ENCODE data around the gene RIT1. TPM values are rescaled to one million over a fixed set of nuclear protein-coding genes. Genes with fewer than 3 reads are reported as not detected.
A peak's percentile ranks its signal among the peaks of the same experiment; 100 is the strongest.

RIT1 gene
- total RNA-seq, 1 donor from 2014 or later: 69.2 TPM

- peaks cover 11% of the 10 kb centered on the region for H3K4me1 Mint-ChIP-seq (ENCODE audit: unreplicated experiment)
Measured at GRCh38 chr1:155909894-155910293, 1.3 kb downstream of the RIT1 start.

DNA sequence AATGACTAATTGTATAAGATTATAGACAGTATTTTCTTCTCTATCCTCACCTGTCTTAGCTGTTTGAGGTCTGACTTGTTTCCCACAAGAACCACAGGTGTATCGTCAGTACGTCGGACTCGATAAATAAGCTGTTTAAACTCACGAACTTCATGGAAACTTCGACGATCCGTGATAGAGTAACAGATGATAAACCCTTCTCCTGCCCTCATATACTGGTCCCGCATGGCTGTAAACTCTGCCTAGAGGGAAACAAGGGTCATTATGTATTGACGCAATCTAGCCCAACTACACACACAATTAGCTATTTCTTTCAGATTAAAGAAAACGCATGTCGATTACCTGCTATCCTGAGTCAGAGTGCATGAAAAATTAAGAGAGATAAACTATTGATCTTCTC is 6.9 kb downstream of the RIT1 start:
- Mint-ChIP-seq H3K4me1 (ENCODE audit: unreplicated experiment) (peaks cover 2% of the 10 kb centered on the region), H3K27ac (ENCODE audit: unreplicated experiment) (no peak overlapping the region), H3K4me3 (ENCODE audit: unreplicated experiment) (no peak overlapping the region), H3K36me3 (ENCODE audit: low read depth, unreplicated experiment) (peaks cover 26% of the 10 kb centered on the region), H3K27me3 (ENCODE audit: unreplicated experiment) (no peaks in the 10 kb centered on the region), H3K9me3 (ENCODE audit: unreplicated experiment) (no peaks in the 10 kb centered on the region)
- TF ChIP-seq, protein P1, sequence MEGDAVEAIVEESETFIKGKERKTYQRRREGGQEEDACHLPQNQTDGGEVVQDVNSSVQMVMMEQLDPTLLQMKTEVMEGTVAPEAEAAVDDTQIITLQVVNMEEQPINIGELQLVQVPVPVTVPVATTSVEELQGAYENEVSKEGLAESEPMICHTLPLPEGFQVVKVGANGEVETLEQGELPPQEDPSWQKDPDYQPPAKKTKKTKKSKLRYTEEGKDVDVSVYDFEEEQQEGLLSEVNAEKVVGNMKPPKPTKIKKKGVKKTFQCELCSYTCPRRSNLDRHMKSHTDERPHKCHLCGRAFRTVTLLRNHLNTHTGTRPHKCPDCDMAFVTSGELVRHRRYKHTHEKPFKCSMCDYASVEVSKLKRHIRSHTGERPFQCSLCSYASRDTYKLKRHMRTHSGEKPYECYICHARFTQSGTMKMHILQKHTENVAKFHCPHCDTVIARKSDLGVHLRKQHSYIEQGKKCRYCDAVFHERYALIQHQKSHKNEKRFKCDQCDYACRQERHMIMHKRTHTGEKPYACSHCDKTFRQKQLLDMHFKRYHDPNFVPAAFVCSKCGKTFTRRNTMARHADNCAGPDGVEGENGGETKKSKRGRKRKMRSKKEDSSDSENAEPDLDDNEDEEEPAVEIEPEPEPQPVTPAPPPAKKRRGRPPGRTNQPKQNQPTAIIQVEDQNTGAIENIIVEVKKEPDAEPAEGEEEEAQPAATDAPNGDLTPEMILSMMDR (IDR thresholded peaks at IDR 0.05; ENCODE audit: unreplicated experiment): no peak
- no peak for DNase-seq (ENCODE audit: low spot score)

More at GRCh38 chr1:155909894-155910293, 1.3 kb downstream of the RIT1 start:
- TF ChIP-seq, protein P1 (IDR thresholded peaks at IDR 0.05; ENCODE audit: unreplicated experiment): no peak
- Mint-ChIP-seq H3K36me3 (ENCODE audit: low read depth, unreplicated experiment) (peaks cover 21% of the 10 kb centered on the region), H3K27ac (ENCODE audit: unreplicated experiment) (peak overlapping the region; percentile 38), H3K9me3 (ENCODE audit: unreplicated experiment) (no peaks in the 10 kb centered on the region), H3K27me3 (ENCODE audit: unreplicated experiment) (no peaks in the 10 kb centered on the region), H3K4me3 (ENCODE audit: unreplicated experiment) (peak overlapping the region; percentile 99)
- no peak for DNase-seq (ENCODE audit: low spot score)

DNA sequence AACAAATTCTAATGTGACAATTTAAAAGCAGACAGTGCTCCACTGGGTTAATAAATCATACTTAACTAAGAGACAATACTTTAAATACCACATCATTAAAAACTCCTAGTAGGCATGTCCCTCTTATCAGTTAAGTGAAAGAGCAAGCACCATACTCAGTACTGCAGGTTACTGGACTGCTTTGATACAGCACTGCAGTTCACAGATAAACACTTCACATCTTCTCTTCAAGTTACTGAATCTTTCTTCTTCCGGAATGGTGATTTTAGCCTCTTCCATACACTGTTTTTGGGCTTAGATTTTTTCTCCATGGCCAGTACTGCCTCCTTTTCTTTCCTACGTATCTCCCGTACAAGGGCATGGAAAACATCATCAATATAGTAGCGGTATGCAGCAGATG is 11.0 kb downstream of the RIT1 start:
- Mint-ChIP-seq H3K4me1 (ENCODE audit: unreplicated experiment) (no peaks in the 10 kb centered on the region), H3K36me3 (ENCODE audit: low read depth, unreplicated experiment) (peaks cover 35% of the 10 kb centered on the region), H3K27me3 (ENCODE audit: unreplicated experiment) (peaks cover 2% of the 10 kb centered on the region), H3K27ac (ENCODE audit: unreplicated experiment) (no peak overlapping the region), H3K9me3 (ENCODE audit: unreplicated experiment) (no peaks in the 10 kb centered on the region), H3K4me3 (ENCODE audit: unreplicated experiment) (no peak overlapping the region)
- TF ChIP-seq, protein P1 (IDR thresholded peaks at IDR 0.05; ENCODE audit: unreplicated experiment): no peak
- DNase-seq (ENCODE audit: low spot score): no peak

DNA sequence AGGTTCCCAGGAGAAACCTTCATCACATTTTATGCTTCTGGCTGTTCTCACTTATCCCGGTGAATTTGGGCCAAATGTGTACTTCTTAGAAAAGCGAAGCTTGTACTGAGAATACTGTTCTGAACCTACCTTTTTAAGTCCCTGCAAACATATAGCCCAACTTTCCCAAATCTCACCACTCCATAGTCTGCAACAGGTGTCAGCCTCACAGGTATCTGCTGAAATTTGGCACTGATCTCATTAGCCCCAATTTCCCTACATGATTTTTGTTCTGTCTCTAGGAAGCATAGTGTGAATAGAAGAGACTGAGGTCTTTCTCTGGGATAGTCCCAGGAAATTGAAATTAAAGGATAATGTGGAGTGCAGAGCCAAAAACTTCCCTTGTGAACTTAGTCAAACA is 11.5 kb downstream of the RIT1 start:
- Mint-ChIP-seq H3K9me3 (ENCODE audit: unreplicated experiment) (no peaks in the 10 kb centered on the region), H3K4me1 (ENCODE audit: unreplicated experiment) (no peaks in the 10 kb centered on the region), H3K27ac (ENCODE audit: unreplicated experiment) (no peak overlapping the region), H3K36me3 (ENCODE audit: low read depth, unreplicated experiment) (peaks cover 34% of the 10 kb centered on the region), H3K27me3 (ENCODE audit: unreplicated experiment) (peaks cover 2% of the 10 kb centered on the region), H3K4me3 (ENCODE audit: unreplicated experiment) (no peak overlapping the region)
- TF ChIP-seq, protein P1 (IDR thresholded peaks at IDR 0.05; ENCODE audit: unreplicated experiment): no peak
- DNase-seq (ENCODE audit: low spot score): no peak

- no peaks in the 10 kb centered on the region for H3K9me3 Mint-ChIP-seq (ENCODE audit: unreplicated experiment)
- no peak for DNase-seq (ENCODE audit: low spot score)
- H3K27me3 Mint-ChIP-seq (ENCODE audit: unreplicated experiment): peaks cover 2% of the 10 kb centered on the region
- peaks cover 27% of the 10 kb centered on the region for H3K36me3 Mint-ChIP-seq (ENCODE audit: low read depth, unreplicated experiment)
- H3K4me1 Mint-ChIP-seq (ENCODE audit: unreplicated experiment): no peaks in the 10 kb centered on the region
- no peak overlapping the region for H3K27ac Mint-ChIP-seq (ENCODE audit: unreplicated experiment)
- peak overlapping the region; percentile 21 for H3K4me3 Mint-ChIP-seq (ENCODE audit: unreplicated experiment)
- TF ChIP-seq, protein P1 (IDR thresholded peaks at IDR 0.05; ENCODE audit: unreplicated experiment): no peak
Measured at GRCh38 chr1:155898888-155899287, 12.3 kb downstream of the RIT1 start.

Measured in endothelial cell (in vitro differentiated cells).